BJ (cell line): ENCODE results near the gene GALNT2. TPM values are rescaled to one million over a fixed set of nuclear protein-coding genes. Genes with fewer than 3 reads are reported as not detected.

Experiments
- CTCF ChIA-PET: fragments of 350-600 bp; formaldehyde crosslinking; extraction: SDS; loops from one replicate; lab custom pipeline; 2021; ENCODE audit warnings: antibody characterized with exemption, inconsistent platforms; lab: Yijun Ruan, JAX
- POLR2A ChIA-PET: fragments of 300-600 bp; sonication (Branson Sonifier 250); formaldehyde crosslinking; extraction: SDS; loops from one replicate; lab custom pipeline; 2021; ENCODE audit warnings: antibody characterized with exemption; lab: Charles Lee
- DNase-seq: peaks from one replicate; pipeline ENCODE4 v3.0.0-alpha.2; 2011; ENCODE audit warnings: low read depth
- H3K27me3 ChIP-seq: 2 replicates; pipeline ENCODE4 v1.6.0; 2011; ENCODE audit warnings: low read length; ENCODE audit not compliant: control insufficient read depth, insufficient read depth
- H3K36me3 ChIP-seq: 2 replicates; pipeline ENCODE4 v1.5.1; 2011; ENCODE audit warnings: low read length; ENCODE audit not compliant: control insufficient read depth, insufficient read depth
- H3K4me3 ChIP-seq: 2 replicates; pipeline ENCODE4 v1.5.1; 2011; ENCODE audit warnings: low read depth, mild to moderate bottlenecking, control low read depth, low read length
- CTCF ChIP-seq: IDR thresholded peaks from 2 replicates; pipeline ENCODE4 v1.5.1; 2011; ENCODE audit warnings: low read depth, mild to moderate bottlenecking, control low read depth, inconsistent platforms, low read length, moderate library complexity; ENCODE audit not compliant: insufficient read depth
- polyA plus RNA-seq: library from polyadenylated mRNA; depleted of rRNA; stranded (reverse); fragments of >200 nt; gene quantifications from 2 replicates; pipeline ENCODE4 v1.2.3, GENCODE V29; 2011

The GALNT2 gene
- polyA plus RNA-seq, 1 experiment: 90.9 TPM

- ChIA-PET POLR2A (interaction anchor here (0.6 kb wide), 1 partner anchor 494 kb away, joined by 3 read pairs; no protein-coding TSS in a partner anchor), CTCF (interaction anchor here (1.1 kb wide), 1 partner anchor 13 kb away, joined by 4 read pairs; no protein-coding TSS in a partner anchor)
- Histone ChIP-seq H3K36me3 (no peaks in the 10 kb centered on the region; the same call in 1 of the 2 replicates), H3K4me3 (no peak overlapping the region), H3K27me3 (no peaks in the 10 kb centered on the region)
- TF ChIP-seq CTCF: no peak
- DNase-seq: no peak
Observed at GRCh38 chr1:230210981-230211336, 143.9 kb downstream of the GALNT2 start.

GRCh38 chr1:230211436-230212145 is 144.6 kb downstream of the GALNT2 start:
- POLR2A ChIA-PET: no interaction called here
- no peak for DNase-seq
- Histone ChIP-seq H3K4me3 (no peak overlapping the region), H3K36me3 (no peaks in the 10 kb centered on the region; the same call in 1 of the 2 replicates), H3K27me3 (no peaks in the 10 kb centered on the region)
- no peak for TF ChIP-seq CTCF
- CTCF ChIA-PET: interaction anchor here (1.1 kb wide), 1 partner anchor 13 kb away, joined by 4 read pairs; no protein-coding TSS in a partner anchor

- Histone ChIP-seq H3K36me3 (no peaks in the 10 kb centered on the region; the same call in 1 of the 2 replicates), H3K4me3 (no peak overlapping the region), H3K27me3 (no peaks in the 10 kb centered on the region)
- DNase-seq: no peak
- ChIA-PET POLR2A (no interaction called here), CTCF (no interaction called here)
- no peak for TF ChIP-seq CTCF
Observed at GRCh38 chr1:230212405-230212936, 145.4 kb downstream of the GALNT2 start.

- H3K4me3 ChIP-seq: no peak overlapping the region
- CTCF ChIA-PET: interaction anchor here (0.7 to 1.3 kb wide), 6 partner anchors 10 to 548 kb away, joined by 3 to 4 read pairs (median 3); no protein-coding TSS in a partner anchor
- H3K27me3 ChIP-seq: no peaks in the 10 kb centered on the region
- TF ChIP-seq CTCF: peak; percentile 47; the same call in 1 of the 2 replicates
- POLR2A ChIA-PET: interaction anchor here (0.5 kb wide), 1 partner anchor 24 kb away, joined by 4 read pairs; no protein-coding TSS in a partner anchor
- no peaks in the 10 kb centered on the region; the same call in 1 of the 2 replicates for H3K36me3 ChIP-seq
- DNase-seq: no peak
Observed at GRCh38 chr1:230215031-230215430, 148.0 kb downstream of the GALNT2 start.

- ChIA-PET CTCF (interaction anchor here (0.7 to 1.2 kb wide), 3 partner anchors 11 to 549 kb away, joined by 3 to 4 read pairs (median 3); no protein-coding TSS in a partner anchor), POLR2A (no interaction called here)
- no peaks in the 10 kb centered on the region for H3K27me3 ChIP-seq
- no peak for TF ChIP-seq CTCF
- no peaks in the 10 kb centered on the region; the same call in 1 of the 2 replicates for H3K36me3 ChIP-seq
- no peak for DNase-seq
- no peak overlapping the region for H3K4me3 ChIP-seq
Observed at GRCh38 chr1:230215529-230215928, 148.5 kb downstream of the GALNT2 start.
